ENCODE measurements around the gene ATXN2. TPM values are rescaled to one million over a fixed set of nuclear protein-coding genes. Genes with fewer than 3 reads are reported as not detected.

ATXN2 gene
- total RNA-seq, 1 donor from 2014 or later: 23.0 TPM

DNA sequence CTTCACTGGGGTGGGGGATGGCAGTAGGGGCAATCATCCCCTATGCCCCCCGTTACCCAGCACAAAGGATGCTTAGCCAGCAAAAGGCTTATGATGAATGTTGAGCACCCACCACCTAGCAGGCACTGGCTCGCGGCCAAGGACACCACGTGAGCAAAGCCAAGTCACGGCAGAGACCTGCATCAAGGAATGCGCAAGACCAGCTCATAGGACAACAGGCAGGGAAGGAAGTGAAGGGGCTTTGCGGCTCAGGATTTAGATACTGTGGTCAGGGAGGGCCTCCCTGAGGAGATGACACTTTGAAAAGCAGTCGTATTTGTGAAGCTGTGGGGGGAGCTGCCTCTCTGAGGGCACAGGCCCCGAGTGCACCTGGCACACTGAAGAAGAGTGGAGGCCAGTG lies 160.6 kb downstream of the ATXN2 start:
- DNase-seq (ENCODE audit: low read depth in 2 of 2): peak in 1 of 2 donors; percentile 71

DNA sequence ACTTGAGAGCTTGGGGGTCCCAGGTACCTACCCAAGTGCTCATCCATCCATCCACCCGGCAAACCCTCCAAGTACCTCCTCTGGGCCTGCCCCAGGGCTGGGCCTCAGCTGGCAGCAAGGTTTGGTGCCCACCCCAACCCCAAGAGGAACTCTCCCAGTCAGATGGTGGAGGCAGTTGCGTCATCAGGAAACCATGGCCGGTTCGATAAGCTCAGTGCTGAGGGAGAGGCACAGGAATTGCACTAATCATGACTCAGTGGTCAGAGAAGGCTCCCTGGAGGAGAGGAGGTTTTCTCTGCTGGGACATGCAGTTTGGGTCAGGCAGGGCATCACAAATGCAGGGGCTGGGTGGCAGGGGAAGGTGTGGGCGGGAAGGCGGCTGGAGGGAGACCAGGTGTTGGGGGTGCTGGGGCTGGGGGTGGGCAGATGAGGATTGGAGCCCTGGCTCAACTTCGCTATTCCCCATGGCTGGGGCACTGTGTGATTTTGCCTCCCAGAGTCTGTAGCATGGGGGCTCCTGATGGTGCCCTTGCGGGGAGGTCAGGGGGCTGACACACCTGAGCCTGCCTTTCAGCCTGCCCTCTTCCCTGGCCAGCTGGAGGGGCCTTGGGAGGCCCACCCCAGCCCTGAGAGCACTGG lies 161.2 kb downstream of the ATXN2 start:
- peak; percentile 81 to 96 for DNase-seq (ENCODE audit: low read depth in 2 of 2)

DNA sequence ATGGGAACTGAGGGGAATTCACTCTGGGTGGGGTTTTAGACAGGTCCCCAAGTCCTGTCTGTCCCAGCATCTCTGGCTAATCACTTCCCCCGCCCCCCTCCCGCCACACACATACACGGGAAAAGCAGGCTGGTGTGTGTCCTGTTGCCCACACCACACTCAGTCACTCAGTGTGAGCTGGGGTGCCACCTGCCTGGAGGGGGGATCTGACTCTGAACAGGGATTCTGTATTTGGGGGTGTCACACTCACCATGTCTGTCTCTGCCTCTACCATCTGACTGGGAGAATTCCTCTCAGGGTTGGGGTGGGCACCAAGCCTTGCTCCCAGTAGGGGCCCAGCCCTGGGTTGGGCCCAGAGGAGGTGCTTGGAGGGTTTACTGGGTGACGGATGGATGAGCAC lies 162.3 kb downstream of the ATXN2 start:
- no peak for DNase-seq (ENCODE audit: low read depth in 2 of 2)

DNA sequence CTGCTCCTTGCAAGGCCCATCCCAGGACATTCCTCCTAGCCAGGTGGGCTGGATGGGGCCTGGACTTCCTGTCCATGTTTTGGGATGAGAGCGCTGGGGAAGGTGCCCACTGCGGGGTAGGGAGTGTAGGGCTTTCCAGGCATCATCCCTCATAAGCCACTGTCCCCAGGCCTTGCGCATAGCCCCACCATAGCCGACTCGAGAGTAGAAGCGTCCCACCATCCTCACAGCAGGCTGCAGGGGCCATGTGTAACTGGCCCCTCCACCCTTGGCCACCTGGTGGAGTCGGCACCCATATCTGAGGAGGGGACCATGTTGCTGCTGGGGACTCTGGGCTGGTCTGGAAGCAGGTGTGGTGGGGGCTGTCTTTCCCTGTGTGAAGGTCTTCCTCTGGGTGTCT lies 162.8 kb downstream of the ATXN2 start:
- no peak for DNase-seq (ENCODE audit: low read depth in 2 of 2)

DNA sequence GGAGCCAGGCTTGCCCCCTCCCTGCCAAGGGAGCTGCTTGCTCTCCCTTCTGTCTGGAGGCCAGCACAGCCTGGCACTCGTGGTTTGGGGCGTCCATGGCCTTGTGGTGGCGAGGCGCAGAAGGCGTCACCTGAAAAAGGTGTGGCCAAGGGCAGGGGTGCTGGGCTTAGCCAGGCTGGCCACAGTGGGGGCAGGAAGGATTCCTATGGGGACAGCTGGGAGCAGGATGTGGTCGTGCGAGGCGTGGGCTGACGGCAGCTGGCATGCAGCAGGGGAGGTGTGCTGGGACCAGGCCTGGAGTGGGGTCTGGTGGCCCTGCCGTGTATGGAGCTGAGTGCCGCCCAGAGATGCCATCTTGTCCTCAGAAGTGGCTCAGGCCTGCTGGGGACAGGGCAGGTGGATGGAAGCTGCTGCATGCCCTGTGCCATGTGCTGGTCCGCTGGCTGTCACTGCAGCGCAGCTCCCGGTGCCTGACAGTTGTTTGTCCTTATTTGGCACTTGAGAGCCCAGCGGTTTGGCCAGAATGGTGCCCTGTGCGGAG lies 163.4 kb downstream of the ATXN2 start:
- DNase-seq (ENCODE audit: low read depth in 2 of 2): no peak

DNA sequence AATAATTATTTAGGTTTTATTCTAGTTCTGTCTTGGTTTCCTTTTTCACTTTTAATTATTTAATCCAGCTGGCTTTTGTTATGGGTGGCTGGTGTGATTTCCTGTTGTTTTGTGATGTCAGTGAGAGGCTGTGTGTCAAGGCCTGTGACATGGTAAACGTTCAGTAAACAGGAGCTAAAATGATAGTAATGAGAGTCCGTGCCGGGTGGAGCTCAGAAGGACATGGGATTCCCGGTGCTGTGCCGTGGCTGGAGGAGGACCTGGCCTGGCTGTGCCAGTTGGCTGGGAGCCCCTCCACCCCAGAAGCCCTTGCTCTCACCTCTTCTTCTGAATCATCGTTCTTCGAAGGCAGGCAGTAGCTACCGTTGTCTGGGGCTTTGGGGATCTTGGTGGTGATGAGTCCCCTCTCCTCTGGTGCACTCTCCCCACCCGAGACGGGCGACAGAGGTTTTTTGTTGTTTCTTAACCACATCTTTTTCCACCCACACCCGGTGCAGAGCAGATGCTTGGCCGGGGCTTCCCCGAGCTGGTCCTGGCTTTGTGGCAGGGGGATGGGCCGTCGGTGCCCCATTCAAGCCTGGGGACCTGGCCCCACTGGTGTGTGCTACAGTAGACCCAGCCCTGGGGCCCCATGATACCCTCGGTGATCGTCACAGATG lies 164.3 kb downstream of the ATXN2 start:
- DNase-seq (ENCODE audit: low read depth in 2 of 2): peak; percentile 86 to 90

DNA sequence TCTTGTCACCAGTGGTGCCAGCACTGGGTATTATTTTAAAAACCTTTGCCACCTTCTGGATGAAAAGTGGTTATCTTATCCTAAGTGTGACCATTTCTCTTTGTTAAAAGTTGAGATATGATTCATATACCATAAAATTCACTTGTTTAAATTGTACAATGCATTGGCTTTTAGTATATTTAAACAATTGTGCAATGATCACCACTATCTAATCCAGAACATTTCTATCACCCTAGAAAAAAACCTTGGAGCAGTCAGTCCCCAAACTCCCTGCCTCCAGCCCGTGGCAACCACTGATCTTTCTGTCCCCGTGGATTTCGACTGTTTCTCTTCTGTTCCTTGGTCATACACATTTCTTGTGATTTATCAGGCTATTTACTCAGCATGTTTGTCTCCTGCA lies 165.1 kb downstream of the ATXN2 start:
- no peak for DNase-seq (ENCODE audit: low read depth in 2 of 2)

DNA sequence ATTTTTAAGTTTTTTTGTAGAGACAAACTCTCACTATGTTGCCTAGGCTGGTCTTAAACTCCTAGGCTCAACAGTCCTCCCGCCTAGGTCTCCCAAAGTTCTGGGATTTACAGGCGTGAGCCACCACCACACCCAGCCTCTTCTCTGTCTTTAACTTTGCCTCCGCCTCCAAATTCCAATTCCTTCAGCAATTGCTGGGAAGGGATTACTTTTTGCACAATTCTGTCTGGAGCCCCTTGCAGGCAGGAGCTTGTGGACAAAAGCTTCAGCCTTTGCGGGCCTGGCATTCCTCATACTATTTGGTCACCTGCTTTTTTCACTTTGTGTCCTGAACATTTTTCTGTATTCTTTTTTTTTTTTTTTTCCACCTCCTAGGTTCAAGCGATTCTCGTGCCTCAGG lies 167.3 kb downstream of the ATXN2 start:
- DNase-seq (ENCODE audit: low read depth in 2 of 2): peak in 1 of 2 donors; percentile 22

DNA sequence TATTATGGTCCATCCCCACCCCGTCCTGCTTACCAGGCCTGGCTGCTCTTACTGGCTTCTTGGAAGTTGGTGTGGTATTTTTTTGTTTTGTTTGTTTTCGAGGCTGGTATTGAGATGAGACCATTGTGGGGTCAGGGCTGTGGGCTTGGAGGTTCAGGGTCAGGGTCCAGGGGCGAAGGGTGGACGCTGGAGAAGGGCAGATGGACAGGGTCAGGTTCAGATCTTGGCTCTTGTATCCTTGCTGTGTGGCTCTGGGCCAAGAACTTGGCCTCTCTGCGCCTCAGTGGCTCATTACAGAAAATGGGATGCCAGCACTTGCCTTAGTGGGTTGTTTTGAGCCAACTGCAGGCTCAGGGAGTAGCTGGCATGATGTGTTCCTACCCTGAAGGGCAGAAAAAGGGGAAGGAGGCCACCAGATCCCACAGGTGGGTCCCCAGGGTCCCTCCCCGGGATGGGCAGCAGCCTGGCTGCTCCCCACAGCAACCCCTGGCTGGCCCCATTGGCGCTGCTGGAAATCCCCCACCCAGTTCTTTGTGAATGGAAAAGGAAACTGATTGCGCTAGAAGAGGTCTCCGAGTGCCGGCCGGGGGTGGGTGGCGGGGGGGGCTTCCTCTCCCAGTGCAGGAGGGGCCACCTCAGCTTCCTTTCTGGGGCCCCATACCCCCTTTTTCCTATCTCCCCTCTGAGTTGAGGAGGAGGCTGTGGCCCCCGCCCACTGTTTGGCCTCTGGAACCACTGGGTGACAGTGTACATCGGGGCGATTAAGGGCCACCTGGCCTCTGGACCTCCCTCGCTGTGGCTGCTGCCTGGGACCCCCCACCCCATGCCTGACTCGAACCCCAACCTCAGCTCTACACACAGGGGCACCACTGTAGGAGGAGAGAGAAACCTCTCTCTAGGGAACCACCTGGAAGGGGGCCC lies 168.4 kb downstream of the ATXN2 start:
- peak; percentile 65 to 76 for DNase-seq (ENCODE audit: low read depth in 2 of 2)

DNA sequence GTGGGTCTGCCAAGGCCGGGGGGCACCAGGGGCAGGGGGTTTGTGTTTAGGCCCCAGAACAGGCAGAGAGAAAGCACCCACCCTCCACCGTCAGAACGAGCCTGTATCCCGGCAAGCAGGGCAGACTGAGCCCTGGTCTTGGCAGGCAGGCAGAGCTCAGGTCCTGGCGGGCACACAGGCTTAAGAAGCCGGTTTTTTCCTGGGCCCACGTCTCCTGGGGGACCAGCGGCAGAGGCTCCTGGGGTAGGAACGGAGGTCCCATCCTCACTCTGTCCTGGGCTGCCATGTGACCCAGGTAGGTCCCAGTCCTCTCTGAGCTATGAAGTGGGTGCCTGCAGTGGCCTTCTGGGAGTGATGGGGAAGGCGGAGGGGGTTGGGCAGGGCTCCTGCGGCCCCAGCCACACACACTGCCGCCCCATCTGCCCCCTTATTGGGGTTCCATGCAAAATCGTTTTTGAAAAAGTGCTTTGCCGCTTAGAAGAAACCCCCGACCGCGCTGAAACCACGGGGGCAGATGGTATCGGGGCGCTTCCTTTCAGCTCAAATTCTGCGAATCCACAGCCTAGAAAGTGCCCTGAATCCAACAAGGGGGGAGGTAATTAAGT lies 169.2 kb downstream of the ATXN2 start:
- DNase-seq (ENCODE audit: low read depth in 2 of 2): peak in 1 of 2 donors; percentile 41

DNA sequence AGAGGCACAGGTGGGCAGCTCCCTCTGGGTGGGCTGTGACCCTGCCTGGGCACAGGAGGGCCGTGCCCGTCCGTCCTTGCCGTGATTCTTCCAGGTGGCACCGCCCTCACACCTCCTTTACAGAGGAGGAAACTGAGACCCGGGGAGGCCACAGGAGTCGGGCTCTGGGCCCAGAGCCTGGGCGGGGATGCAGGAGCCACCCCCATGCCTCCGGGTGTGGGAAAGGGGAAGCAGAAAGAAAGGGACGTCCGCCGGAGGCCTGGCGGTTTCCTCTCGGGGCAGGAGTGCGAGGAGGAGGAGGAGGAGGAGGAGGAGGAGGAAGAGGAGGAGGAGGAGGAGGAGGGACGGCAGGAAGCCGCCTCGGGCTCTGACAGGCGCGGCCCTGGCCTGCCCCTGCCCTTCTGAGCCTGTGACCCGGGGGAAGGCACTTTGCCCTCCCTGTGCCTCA lies 170.4 kb downstream of the ATXN2 start:
- DNase-seq (ENCODE audit: low read depth in 2 of 2): peak; percentile 56 to 86

DNA sequence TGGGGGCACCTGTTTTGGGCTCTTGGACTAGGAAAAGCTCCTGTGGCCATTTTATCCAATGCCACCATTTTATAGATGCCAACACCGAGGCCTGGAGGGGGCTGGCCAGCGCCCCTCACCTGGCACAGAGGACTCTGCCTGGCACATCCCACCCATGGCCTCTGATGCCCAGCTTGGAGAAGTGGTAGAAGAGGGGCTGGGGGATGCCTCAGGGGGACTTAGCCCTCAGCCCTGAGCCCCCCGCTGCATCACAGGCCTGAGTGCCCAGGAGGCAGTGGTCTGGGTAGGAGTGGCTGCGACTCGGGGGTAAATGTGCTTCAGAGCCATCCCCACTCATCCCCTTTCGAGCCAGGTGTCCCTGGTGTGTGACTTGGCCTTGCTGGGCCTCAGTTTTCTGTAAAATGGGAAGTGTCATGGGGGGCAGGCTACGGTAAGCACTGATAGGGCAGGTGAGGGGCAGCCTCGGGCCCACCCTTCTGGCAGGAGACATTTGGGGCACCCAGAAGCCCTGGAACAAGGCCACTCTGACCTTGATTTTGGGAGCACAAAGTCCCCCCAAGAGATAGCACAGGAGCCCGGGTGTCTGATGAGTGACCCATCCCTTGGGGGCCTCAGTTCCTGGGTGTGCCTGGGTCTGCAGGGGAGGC lies 170.9 kb downstream of the ATXN2 start:
- no peak for DNase-seq (ENCODE audit: low read depth in 2 of 2)

DNA sequence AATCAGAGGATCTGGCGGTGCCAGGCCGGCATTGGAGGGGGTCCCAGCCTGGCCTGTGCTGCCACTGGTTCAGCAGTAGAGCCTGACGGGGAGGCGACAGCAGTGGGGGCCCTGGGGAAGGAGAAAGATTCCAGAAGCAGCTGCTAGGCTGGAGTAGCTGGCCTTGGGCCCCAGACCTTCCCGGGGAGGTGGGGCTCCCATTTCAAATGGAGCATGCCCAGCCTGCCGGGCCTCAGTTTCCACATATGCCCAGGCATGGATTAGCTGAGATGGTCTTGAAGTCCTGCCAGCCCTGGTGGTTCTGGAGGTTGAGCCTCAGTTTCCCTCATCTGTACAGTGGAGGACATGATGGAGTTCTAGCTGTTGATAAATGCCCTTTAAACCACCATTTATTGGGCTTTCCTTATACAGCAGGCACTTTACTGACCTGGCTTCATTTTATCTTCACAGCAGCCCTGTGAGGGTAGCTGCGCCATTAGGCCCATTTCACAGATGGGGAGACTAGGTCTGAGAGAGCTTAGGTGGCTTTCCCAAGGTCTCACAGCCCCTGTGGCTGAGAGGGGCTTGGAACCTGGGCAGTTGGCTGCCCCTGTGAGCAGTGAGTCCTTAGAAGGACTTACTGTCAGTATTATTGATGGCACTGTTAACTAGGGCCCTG lies 171.6 kb downstream of the ATXN2 start:
- DNase-seq (ENCODE audit: low read depth in 2 of 2): no peak

DNA sequence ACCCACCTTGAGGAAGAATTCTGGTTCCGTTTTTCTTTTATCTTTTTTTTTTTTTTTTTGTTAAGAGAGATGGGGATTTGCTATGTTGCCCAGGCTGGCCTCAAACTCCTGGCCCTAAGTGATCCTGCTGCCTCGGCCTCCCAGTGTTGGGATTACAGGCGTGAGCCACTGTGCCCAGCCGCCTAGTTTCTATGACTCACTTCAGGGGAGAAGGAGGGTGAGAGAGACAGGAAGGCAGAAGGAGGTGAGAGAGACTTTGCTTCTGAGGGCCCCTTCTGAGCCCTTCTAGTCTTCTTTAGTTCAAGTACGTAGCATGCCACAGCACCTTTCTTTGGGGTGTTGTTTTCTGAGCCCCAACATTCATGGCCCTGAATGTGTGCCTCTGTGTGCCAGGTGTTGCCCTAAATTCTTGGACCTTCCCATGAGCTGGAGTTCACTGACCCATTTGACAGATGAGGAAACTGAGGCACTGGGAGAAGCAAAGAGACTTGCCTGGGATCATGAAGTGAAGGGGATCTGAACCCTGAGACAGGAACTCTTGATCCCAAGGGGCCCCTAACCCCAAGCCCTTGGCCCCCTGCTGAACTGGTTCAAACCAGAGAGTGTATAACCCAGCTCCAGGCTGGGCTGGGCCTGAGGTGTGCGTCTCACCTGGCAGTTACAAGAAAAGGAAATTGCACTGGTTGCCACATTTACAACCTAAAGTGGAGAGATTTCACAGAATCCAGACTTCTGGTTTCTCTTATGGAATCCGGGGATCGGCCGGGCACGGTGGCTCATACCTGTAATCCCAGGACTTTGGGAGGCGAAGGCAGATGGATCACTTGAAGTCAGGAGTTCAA lies 172.6 kb downstream of the ATXN2 start:
- DNase-seq (ENCODE audit: low read depth in 2 of 2): peak; percentile 34 to 80

DNA sequence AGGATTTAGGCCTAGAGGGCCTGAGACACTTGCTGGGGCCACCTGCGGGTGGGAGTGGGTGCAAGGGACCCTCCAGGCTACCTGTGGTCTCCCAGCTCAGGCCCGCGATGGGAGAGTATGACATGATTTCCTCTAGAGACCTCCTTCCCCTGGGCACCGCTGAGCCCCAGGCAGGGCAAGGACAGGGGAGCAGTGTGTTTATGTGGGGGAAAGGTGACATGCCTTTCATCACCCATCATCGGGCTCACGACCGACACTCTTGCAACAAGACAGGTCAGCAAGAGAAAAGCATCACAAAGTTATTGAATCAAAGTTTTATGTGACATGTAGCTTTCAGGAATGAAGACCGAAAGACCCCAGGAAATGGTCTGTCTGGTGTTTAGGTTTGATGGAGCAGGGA lies 173.5 kb downstream of the ATXN2 start:
- DNase-seq (ENCODE audit: low read depth in 2 of 2): peak in 1 of 2 donors; percentile 61

DNA sequence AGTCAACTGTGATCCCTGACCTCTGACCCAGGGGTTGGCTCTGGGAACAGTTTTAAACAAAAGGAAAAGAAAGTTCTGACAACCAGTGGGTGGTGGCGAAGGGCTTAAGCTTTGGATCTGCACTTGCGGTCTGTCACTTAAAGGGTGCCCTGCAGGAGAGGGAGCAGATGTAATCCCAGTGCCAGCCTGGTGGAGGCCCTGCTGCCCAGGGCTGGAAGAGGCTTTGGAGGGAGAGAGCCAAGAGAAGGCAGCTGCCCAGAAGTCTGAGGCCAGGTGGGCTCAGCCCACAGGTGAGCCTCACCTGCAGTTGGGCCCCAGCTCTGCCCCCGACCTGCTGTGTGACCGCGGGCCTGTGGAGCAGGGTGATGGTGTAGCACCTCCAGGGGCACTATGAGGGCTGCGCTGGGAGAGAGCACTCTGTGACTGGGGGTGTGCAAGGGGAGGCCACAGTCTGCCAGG lies 174.3 kb downstream of the ATXN2 start:
- DNase-seq (ENCODE audit: low read depth in 2 of 2): no peak

DNA sequence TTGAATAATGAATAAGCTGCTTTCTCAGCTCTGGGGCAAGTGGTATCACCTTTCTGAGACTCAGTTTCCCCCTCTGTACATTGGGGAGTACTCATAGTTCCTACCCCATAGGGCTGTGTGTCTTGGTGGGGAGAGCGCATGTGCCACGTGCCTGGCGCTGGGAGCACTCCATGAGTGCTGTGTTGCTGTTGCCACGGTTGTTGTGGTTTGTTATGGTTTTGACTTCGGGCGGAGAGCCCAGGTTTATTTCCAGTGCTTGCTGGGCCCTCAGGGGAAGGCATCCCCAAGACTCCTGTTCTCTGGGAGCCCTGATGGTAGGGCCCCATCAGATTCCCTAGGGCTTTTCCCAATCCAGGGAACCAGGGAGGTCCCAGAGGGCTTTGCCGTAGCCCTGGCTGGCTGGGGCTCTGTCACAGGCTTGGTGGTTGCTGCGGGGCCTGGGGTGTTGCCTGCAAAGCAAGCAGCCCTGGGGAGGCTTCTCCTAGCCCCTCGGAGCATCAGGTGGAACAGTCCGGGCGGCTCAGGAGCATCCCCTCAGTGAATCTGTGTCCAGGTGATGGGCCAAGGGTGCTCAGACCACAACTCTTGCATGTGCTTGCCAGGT lies 174.8 kb downstream of the ATXN2 start:
- no peak for DNase-seq (ENCODE audit: low read depth in 2 of 2)

DNA sequence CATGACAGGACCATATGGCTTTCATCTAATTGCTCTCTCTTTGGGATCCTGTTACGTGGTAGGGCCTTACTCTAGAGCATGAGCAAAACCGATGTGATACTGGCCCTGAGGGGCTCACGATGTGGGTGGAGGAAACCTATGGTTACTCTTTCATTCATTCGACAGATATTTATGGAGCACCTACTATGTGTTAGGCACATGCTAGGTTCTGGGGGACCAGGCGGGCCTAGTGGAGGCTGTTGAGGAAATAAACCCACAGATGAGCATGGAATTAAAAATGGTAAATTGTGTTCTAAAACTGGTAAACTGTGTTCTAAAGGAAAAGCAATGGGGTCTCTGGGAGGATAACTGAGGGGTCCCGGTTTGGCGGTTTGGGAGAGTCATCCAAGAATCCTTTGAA lies 178.6 kb downstream of the ATXN2 start:
- no peak for DNase-seq (ENCODE audit: low read depth in 2 of 2)

DNA sequence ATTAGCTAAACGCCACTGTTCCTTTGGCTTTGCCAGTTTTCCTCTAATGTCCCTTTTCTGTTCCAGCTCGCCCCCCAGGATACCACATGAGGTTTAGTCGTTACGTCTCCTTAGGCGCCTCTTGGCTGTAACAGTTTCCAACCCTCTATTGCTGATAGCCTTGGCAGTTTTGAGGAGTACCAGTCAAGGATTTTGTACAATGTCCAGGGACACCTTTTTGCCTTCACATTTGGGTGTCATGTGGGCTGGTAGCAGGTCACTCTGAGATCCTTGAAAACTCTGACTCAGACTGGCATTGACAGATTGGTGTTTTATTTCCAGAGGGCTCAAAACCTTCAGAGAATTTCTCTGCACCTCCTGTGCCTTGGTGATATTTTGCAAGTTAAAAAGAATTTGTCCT lies 179.3 kb downstream of the ATXN2 start:
- DNase-seq (ENCODE audit: low read depth in 2 of 2): no peak
